Measurements from ENCODE around the gene EGR4.

The EGR4 gene

GRCh38 chr2:73297151-73297559 is 3.8 kb upstream of the EGR4 start:
- H3K27ac ChIP-seq, result no peak overlapping the region
- no peak for TF ChIP-seq CTCF (IDR thresholded peaks at IDR 0.05)
- TF ChIP-seq ZFX (IDR thresholded peaks at IDR 0.05; ENCODE audit: borderline replicate concordance), result no peak

GRCh38 chr2:73295751-73296400 is 2.5 kb upstream of the EGR4 start:
- TF ChIP-seq CTCF (IDR thresholded peaks at IDR 0.05), result no peak
- no peak for TF ChIP-seq ZFX (IDR thresholded peaks at IDR 0.05; ENCODE audit: borderline replicate concordance)
- H3K27ac ChIP-seq, result no peak overlapping the region

GRCh38 chr2:73294239-73294638 is 891 bp upstream of the EGR4 start:
- TF ChIP-seq CTCF (IDR thresholded peaks at IDR 0.05) (no peak), ZFX (IDR thresholded peaks at IDR 0.05; ENCODE audit: borderline replicate concordance) (no peak)

GRCh38 chr2:73292906-73293533 is 328 bp downstream of the EGR4 start:
- TF ChIP-seq ZFX (IDR thresholded peaks at IDR 0.05; ENCODE audit: borderline replicate concordance), result no peak
- no peak for TF ChIP-seq CTCF (IDR thresholded peaks at IDR 0.05)
- H3K27ac ChIP-seq, result no peak overlapping the region

More at GRCh38 chr2:73294239-73294638, 891 bp upstream of the EGR4 start:
- H3K27ac ChIP-seq, result no peak overlapping the region

- no peak overlapping the region for H3K27ac ChIP-seq
- TF ChIP-seq CTCF (IDR thresholded peaks at IDR 0.05), result no peak
- TF ChIP-seq ZFX (IDR thresholded peaks at IDR 0.05; ENCODE audit: borderline replicate concordance), result no peak
Observed at GRCh38 chr2:73292316-73292905, 937 bp downstream of the EGR4 start.

- H3K27ac ChIP-seq, result no peak overlapping the region
- peak; percentile 12; the same call in 1 of the 2 replicates for TF ChIP-seq CTCF (IDR thresholded peaks at IDR 0.05)
- TF ChIP-seq ZFX (IDR thresholded peaks at IDR 0.05; ENCODE audit: borderline replicate concordance), result no peak
Observed at GRCh38 chr2:73291461-73292315, 1.7 kb downstream of the EGR4 start.

All from 22Rv1 (cell line).